H9 (cell line): Measurements from ENCODE around the gene RABGEF1. TPM values are rescaled to one million over a fixed set of nuclear protein-coding genes. Genes with fewer than 3 reads are reported as not detected.
"Not testable (repeated sequence)": the region's sequence is repeated elsewhere in the genome, so short reads cannot be mapped to it uniquely, and the experiment has no call there.

ENCODE experiments used
- DNase-seq: peaks from one replicate; pipeline ENCODE4 v3.0.0-alpha.2; 2017
- H2AFZ ChIP-seq: one replicate; pipeline ENCODE4 v1.6.1; 2013; ENCODE audit warnings: mild to moderate bottlenecking, low read length, control low read depth, moderate library complexity
- H2AK5ac ChIP-seq: 2 replicates; pipeline ENCODE4 v1.6.1; 2013; ENCODE audit warnings: low read length, control low read depth, mixed read lengths; ENCODE audit not compliant: insufficient read length
- H2BK120ac ChIP-seq: one replicate; pipeline ENCODE4 v1.6.1; 2013; ENCODE audit warnings: low read depth, mild to moderate bottlenecking, low read length, control low read depth, inconsistent platforms; ENCODE audit not compliant: poor library complexity, severe bottlenecking
- H2BK12ac ChIP-seq: 2 replicates; pipeline ENCODE4 v1.6.1; 2013; ENCODE audit warnings: low read length, control low read depth, mixed read lengths, low read depth; ENCODE audit not compliant: insufficient read length
- H2BK15ac ChIP-seq: 2 replicates; pipeline ENCODE4 v1.6.1; 2013; ENCODE audit warnings: low read depth, low read length, control low read depth
- H2BK20ac ChIP-seq: one replicate; pipeline ENCODE4 v1.6.1; 2013; ENCODE audit warnings: low read depth, mild to moderate bottlenecking, low read length, control low read depth, inconsistent platforms; ENCODE audit not compliant: poor library complexity, severe bottlenecking
- H2BK5ac ChIP-seq: 2 replicates; pipeline ENCODE4 v1.6.1; 2013; ENCODE audit warnings: low read length, control low read depth, mixed read lengths; ENCODE audit not compliant: insufficient read length
- H3K14ac ChIP-seq: 2 replicates; pipeline ENCODE4 v1.6.1; 2013; ENCODE audit warnings: low read length, control low read depth; ENCODE audit not compliant: insufficient read depth
- H3K18ac ChIP-seq: 2 replicates; pipeline ENCODE4 v1.6.1; 2013; ENCODE audit warnings: low read depth, mild to moderate bottlenecking, mixed read lengths, low read length, control low read depth; ENCODE audit not compliant: insufficient read length
- H3K23ac ChIP-seq: 2 replicates; pipeline ENCODE4 v1.6.1; 2013; ENCODE audit warnings: low read length, control low read depth, mixed read lengths, low read depth; ENCODE audit not compliant: insufficient read length
- H3K23me2 ChIP-seq: 2 replicates; pipeline ENCODE4 v1.6.1; 2013; ENCODE audit warnings: low read depth, mild to moderate bottlenecking, mixed read lengths, low read length, control low read depth; ENCODE audit not compliant: insufficient read length, poor library complexity, severe bottlenecking
- H3K27ac ChIP-seq: 2 replicates; pipeline ENCODE4 v1.5.1; 2013; ENCODE audit warnings: low read length, control low read depth, mixed read lengths, low read depth; ENCODE audit not compliant: insufficient read length
- H3K27me3 ChIP-seq: 2 replicates; pipeline ENCODE4 v1.6.1; 2013; ENCODE audit warnings: low read length, control low read depth, inconsistent platforms; ENCODE audit not compliant: insufficient read depth
- H3K4ac ChIP-seq: 2 replicates; pipeline ENCODE4 v1.6.1; 2013; ENCODE audit warnings: low read depth, mild to moderate bottlenecking, control low read depth, inconsistent platforms, low read length, moderate library complexity
- H3K4me1 ChIP-seq: 2 replicates; pipeline ENCODE4 v1.6.1; 2013; ENCODE audit warnings: low read length, control low read depth, inconsistent platforms; ENCODE audit not compliant: insufficient read depth
- H3K4me2 ChIP-seq: 2 replicates; pipeline ENCODE4 v1.6.1; 2013; ENCODE audit warnings: low read length, control low read depth, mixed read lengths; ENCODE audit not compliant: insufficient read length, insufficient read depth
- H3K56ac ChIP-seq: 2 replicates; pipeline ENCODE4 v1.6.1; 2013; ENCODE audit warnings: low read depth, mild to moderate bottlenecking, mixed read lengths, low read length, control low read depth; ENCODE audit not compliant: insufficient read length
- H3K79me1 ChIP-seq: 2 replicates; pipeline ENCODE4 v1.6.1; 2013; ENCODE audit warnings: low read depth, mild to moderate bottlenecking, moderate library complexity, low read length, control low read depth, inconsistent platforms; ENCODE audit not compliant: insufficient read depth, poor library complexity, severe bottlenecking
- H3K79me2 ChIP-seq: 2 replicates; pipeline ENCODE4 v1.6.1; 2013; ENCODE audit warnings: low read length, control low read depth, inconsistent platforms; ENCODE audit not compliant: insufficient read depth
- H3K9ac ChIP-seq: 2 replicates; pipeline ENCODE4 v1.6.1; 2013; ENCODE audit warnings: low read length, control low read depth, mixed read lengths; ENCODE audit not compliant: insufficient read length; ENCODE audit errors: extremely low read depth
- H3K9me3 ChIP-seq: one replicate; pipeline ENCODE4 v1.6.1; 2013; ENCODE audit warnings: low read depth, low read length, inconsistent platforms; ENCODE audit not compliant: control insufficient read depth
- H3T11ph ChIP-seq: one replicate; pipeline ENCODE4 v1.6.1; 2013; ENCODE audit warnings: mild to moderate bottlenecking, low read length, control low read depth, inconsistent platforms
- H4K20me1 ChIP-seq: one replicate; pipeline ENCODE4 v1.6.1; 2013; ENCODE audit not compliant: control insufficient read depth, insufficient read length, insufficient read depth
- H4K5ac ChIP-seq: 2 replicates; pipeline ENCODE4 v1.6.1; 2013; ENCODE audit warnings: low read depth, mild to moderate bottlenecking, mixed read lengths, low read length, control low read depth; ENCODE audit not compliant: insufficient read length
- H4K8ac ChIP-seq: replicated peaks from 2 replicates; pipeline ENCODE4 v1.6.1; 2013; ENCODE audit warnings: low read length, control low read depth, mixed read lengths, low read depth; ENCODE audit not compliant: insufficient read length
- H4K91ac ChIP-seq: 2 replicates; pipeline ENCODE4 v1.6.1; 2013; ENCODE audit warnings: low read depth, mild to moderate bottlenecking, moderate library complexity, mixed read lengths, low read length, control low read depth; ENCODE audit not compliant: insufficient read length
- H3K27ac Mint-ChIP-seq, 3 experiments: 2 replicates in 2 of 3; 3 replicates in 1 of 3; pipeline ENCODE4 v1.8.0; 2020 to 2021; ENCODE audit warnings: mixed read lengths in 3 of 3, mild to moderate bottlenecking in 1 of 3, moderate library complexity in 1 of 3
- H3K27me3 Mint-ChIP-seq: 2 replicates; pipeline ENCODE4 v1.8.0; 2021; ENCODE audit warnings: low read depth, mild to moderate bottlenecking, moderate library complexity, mixed read lengths
- H3K36me3 Mint-ChIP-seq, 3 experiments: 2 replicates in 2 of 3; 3 replicates in 1 of 3; pipeline ENCODE4 v1.8.0; 2020 to 2021; ENCODE audit warnings: low read depth in 3 of 3, mixed read lengths in 3 of 3; ENCODE audit not compliant: insufficient read depth in 1 of 3
- H3K4me1 Mint-ChIP-seq, 2 experiments: 2 replicates each; pipeline ENCODE4 v1.8.0; 2020; ENCODE audit warnings: mixed read lengths in 2 of 2
- H3K4me3 Mint-ChIP-seq, 2 experiments: 2 replicates in 1 of 2; 3 replicates in 1 of 2; pipeline ENCODE4 v1.8.0; 2020 to 2021; ENCODE audit warnings: mild to moderate bottlenecking in 2 of 2, mixed read lengths in 2 of 2, moderate library complexity in 1 of 2
- H3K9me3 Mint-ChIP-seq, 2 experiments: 2 replicates in 1 of 2; 3 replicates in 1 of 2; pipeline ENCODE4 v1.8.0; 2020; ENCODE audit warnings: mild to moderate bottlenecking in 2 of 2, mixed read lengths in 2 of 2, moderate library complexity in 1 of 2
- WGBS: extraction: QIAGEN DNeasy Blood & Tissue Kit; methylation state at CpG from one replicate; pipeline ENCODE4 v1.1.7; 2013; ENCODE audit warnings: missing lambda C conversion rate, low lambda C conversion rate, mixed read lengths; ENCODE audit not compliant: insufficient read length; ENCODE audit errors: extremely low coverage; 5-methylcytosine and 5-hydroxymethylcytosine counted together
- total RNA-seq: library from RNA; stranded (reverse); gene quantifications from 2 replicates; pipeline ENCODE4 v1.2.1, GENCODE V29; 2021
- TF ChIP-seq, protein P1 (sequence below): fragments of 200-600 bp; sonication (generic); conservative IDR thresholded peaks from 3 replicates; pipeline ENCODE4 v1.8.0; 2021; ENCODE audit warnings: antibody characterized with exemption, mild to moderate bottlenecking

The RABGEF1 gene
- total RNA-seq, 1 experiment from 2014 or later: 17.3 TPM

DNA sequence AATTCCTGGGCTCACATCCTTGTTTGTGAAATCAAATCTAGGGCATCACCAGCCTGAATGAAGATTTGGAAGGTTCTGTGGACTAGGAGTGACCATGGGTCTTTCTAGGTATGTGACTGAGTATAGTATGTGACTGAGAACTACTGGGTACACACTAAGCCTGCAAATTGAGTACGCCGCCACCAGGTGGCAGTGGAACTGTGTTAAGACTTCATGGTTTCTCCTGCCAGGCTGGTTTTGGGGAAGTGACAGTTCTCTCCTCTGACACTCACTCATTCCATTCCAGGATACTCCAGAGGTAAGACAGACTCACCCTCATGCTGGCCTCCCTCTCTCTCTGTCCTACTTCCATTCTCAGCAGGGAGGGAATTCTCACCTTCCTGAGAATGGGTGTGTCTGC is 85.0 kb downstream of the RABGEF1 start:
- TF ChIP-seq, protein P1, sequence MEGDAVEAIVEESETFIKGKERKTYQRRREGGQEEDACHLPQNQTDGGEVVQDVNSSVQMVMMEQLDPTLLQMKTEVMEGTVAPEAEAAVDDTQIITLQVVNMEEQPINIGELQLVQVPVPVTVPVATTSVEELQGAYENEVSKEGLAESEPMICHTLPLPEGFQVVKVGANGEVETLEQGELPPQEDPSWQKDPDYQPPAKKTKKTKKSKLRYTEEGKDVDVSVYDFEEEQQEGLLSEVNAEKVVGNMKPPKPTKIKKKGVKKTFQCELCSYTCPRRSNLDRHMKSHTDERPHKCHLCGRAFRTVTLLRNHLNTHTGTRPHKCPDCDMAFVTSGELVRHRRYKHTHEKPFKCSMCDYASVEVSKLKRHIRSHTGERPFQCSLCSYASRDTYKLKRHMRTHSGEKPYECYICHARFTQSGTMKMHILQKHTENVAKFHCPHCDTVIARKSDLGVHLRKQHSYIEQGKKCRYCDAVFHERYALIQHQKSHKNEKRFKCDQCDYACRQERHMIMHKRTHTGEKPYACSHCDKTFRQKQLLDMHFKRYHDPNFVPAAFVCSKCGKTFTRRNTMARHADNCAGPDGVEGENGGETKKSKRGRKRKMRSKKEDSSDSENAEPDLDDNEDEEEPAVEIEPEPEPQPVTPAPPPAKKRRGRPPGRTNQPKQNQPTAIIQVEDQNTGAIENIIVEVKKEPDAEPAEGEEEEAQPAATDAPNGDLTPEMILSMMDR: peak; percentile 82
- H2BK12ac ChIP-seq, H3K79me1 ChIP-seq, H3K27me3 ChIP-seq, H3K9me3 ChIP-seq, H4K8ac ChIP-seq, H3K4me2 ChIP-seq, H3K56ac ChIP-seq, H3K27ac Mint-ChIP-seq, H2BK5ac ChIP-seq, H2AFZ ChIP-seq, H3K27ac ChIP-seq, H3K14ac ChIP-seq, H3K4ac ChIP-seq, H3K23me2 ChIP-seq, H3K4me1 Mint-ChIP-seq, H2BK120ac ChIP-seq, H3K79me2 ChIP-seq, H3K27me3 Mint-ChIP-seq, H3K4me3 Mint-ChIP-seq, H3T11ph ChIP-seq, H3K23ac ChIP-seq, H3K9ac ChIP-seq, H2AK5ac ChIP-seq, H3K4me1 ChIP-seq, H2BK15ac ChIP-seq, H4K20me1 ChIP-seq, H4K5ac ChIP-seq, H3K18ac ChIP-seq, H3K36me3 Mint-ChIP-seq, H3K9me3 Mint-ChIP-seq, H2BK20ac ChIP-seq, H4K91ac ChIP-seq: not testable (repeated sequence)
- DNase-seq: peak; percentile 71
- no CpG with 5 or more reads among the region's 2 CpGs for WGBS
